Prostate gland (tissue), 2 donors: ENCODE measurements around the gene TMEM255A. TPM values are rescaled to one million over a fixed set of nuclear protein-coding genes. Genes with fewer than 3 reads are reported as not detected.

Experiments
- DNase-seq: peaks from one replicate; pipeline ENCODE4 v3.0.0-alpha.2; 2019; ENCODE audit warnings: low spot score
- H3K27ac ChIP-seq, 2 donors: fragments of 200-600 bp; sonication (generic); 2 replicates each; pipeline ENCODE4 v1.5.1; 2017 to 2019
- H3K27me3 ChIP-seq: fragments of 200-600 bp; sonication (generic); replicated peaks from 2 replicates; pipeline ENCODE4 v1.5.1; 2019; ENCODE audit not compliant: insufficient read depth
- H3K36me3 ChIP-seq, 2 donors: fragments of 200-600 bp; sonication (generic); 1 replicate in 1 of 2; 2 replicates in 1 of 2; pipeline versions ENCODE4 v1.5.1 to v1.8.1; 2017 to 2019
- H3K4me1 ChIP-seq: fragments of 200-600 bp; sonication (generic); replicated peaks from 2 replicates; pipeline ENCODE4 v1.5.1; 2019
- H3K4me3 ChIP-seq, 2 donors: fragments of 200-600 bp; sonication (generic); 2 replicates each; pipeline ENCODE4 v1.5.1; 2017 to 2019
- H3K9me3 ChIP-seq: fragments of 200-600 bp; sonication (generic); 2 replicates; pipeline ENCODE4 v1.5.1; 2017
- POLR2A ChIP-seq: fragments of 450-650 bp; IDR thresholded peaks from one replicate; pipeline ENCODE4 v1.6.1; 2016; ENCODE audit warnings: antibody characterized with exemption, mild to moderate bottlenecking
- POLR2AphosphoS5 ChIP-seq: sonication (generic); formaldehyde crosslinking; IDR thresholded peaks from one replicate; pipeline ENCODE4 v1.6.1; 2017; ENCODE audit warnings: antibody characterized with exemption
- WGBS: methylation state at CpG from one replicate; pipeline ENCODE4 v1.1.5; 2018; 5-methylcytosine and 5-hydroxymethylcytosine counted together
- intact Hi-C: fragments of 100-400 bp; cut with DNase I; formaldehyde crosslinking; loops from one replicate; pipeline ENCODE4 v1.14.2; 2022
- total RNA-seq, 2 donors: library from RNA; depleted of rRNA; stranded (reverse); fragments of >200 nt; gene quantifications; one replicate each; pipeline ENCODE4 v1.1.0, GENCODE V29; 2016
- TF ChIP-seq, protein P1 (sequence below), 4 experiments: fragments of 200-600 bp in 2 of 4; fragments of 450-650 bp in 2 of 4; sonication (generic) in 2 of 4; IDR thresholded peaks; 1 replicate in 3 of 4; 2 replicates in 1 of 4; pipeline ENCODE4 v1.5.1; 2016 to 2019; ENCODE audit warnings: antibody characterized with exemption in 4 of 4, mild to moderate bottlenecking in 2 of 4, moderate library complexity in 2 of 4

TMEM255A gene
- total RNA-seq, 2 donors from 2014 or later, result 0.18 to 0.62 TPM

DNA sequence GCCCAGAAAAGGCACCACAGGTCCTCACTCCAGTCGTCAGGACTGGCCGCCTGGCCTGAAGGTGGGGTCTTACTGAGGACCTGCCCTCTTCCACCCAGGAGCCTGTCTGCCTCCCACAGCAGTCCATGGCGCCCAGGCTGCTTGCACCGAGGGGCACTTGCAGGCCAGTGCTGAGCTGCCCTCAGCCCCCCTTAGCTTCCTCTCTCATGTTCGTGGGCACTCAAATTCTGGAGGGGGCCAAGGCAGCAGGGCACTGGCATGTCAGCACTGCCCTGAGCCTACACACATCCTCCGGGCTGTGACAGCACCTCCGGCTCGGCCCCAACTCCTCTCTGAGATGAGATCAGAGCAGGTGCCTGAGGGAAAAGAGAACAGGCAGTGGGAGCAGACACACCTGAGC lies 87.9 kb downstream of the TMEM255A start:
- no peak for DNase-seq
- Histone ChIP-seq H3K27me3 (no peaks in the 10 kb centered on the region), H3K27ac (no peak overlapping the region), H3K9me3 (no peaks in the 10 kb centered on the region), H3K36me3 (no peaks in the 10 kb centered on the region), H3K4me3 (no peak overlapping the region), H3K4me1 (no peaks in the 10 kb centered on the region)
- 80% methylated on average over 4 of the region's 8 CpGs for WGBS
- TF ChIP-seq POLR2AphosphoS5 (no peak), POLR2A (no peak)
- TF ChIP-seq, protein P1, sequence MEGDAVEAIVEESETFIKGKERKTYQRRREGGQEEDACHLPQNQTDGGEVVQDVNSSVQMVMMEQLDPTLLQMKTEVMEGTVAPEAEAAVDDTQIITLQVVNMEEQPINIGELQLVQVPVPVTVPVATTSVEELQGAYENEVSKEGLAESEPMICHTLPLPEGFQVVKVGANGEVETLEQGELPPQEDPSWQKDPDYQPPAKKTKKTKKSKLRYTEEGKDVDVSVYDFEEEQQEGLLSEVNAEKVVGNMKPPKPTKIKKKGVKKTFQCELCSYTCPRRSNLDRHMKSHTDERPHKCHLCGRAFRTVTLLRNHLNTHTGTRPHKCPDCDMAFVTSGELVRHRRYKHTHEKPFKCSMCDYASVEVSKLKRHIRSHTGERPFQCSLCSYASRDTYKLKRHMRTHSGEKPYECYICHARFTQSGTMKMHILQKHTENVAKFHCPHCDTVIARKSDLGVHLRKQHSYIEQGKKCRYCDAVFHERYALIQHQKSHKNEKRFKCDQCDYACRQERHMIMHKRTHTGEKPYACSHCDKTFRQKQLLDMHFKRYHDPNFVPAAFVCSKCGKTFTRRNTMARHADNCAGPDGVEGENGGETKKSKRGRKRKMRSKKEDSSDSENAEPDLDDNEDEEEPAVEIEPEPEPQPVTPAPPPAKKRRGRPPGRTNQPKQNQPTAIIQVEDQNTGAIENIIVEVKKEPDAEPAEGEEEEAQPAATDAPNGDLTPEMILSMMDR (IDR thresholded peaks at IDR 0.05), result no peak
- intact Hi-C loops, result no loop called here

DNA sequence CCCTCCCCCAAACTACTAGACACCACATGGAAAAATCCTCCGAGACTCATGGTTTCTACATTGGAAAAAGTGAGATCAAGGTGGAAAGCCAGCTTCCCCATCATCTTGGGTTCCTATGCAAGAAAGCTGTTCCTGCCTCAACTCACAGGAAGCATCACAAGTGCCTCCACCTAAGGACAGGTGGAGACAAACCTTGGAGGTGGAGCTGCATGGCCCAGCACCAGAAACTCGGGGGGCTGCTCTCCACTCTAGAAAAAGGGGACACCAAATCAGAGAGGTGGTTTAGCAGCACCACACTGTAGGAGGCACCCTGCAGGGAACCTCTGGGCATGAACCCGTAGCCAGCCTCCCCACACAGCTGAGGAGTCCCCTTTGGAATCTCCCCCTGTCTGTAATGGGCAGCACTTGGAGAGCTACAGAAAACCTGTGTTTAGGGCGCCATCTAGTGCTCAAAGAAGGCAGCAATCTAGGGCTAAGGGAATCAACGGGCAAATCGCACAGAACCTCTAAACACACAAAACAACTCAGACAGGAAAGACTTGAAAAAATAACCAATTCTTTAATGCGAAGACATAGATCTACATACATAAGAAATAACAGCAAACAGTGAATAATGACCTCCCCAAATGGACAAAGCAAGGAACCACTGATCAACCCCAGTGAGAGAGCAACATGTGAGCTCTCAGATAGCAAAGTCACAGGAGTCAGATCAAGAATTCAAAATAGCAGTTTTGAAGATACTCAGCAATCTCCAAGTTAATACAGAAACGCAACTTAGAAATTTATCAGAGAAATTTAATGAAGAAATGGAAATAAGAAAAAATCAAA lies 97.6 kb downstream of the TMEM255A start:
- Histone ChIP-seq H3K4me1 (no peaks in the 10 kb centered on the region), H3K27me3 (no peaks in the 10 kb centered on the region), H3K4me3 (no peak overlapping the region), H3K9me3 (no peaks in the 10 kb centered on the region), H3K27ac (no peak overlapping the region), H3K36me3 (no peaks in the 10 kb centered on the region)
- intact Hi-C loops, result loop anchor here (10.0 kb wide), 2 partner anchors 69 to 119 kb away; no protein-coding TSS in a partner anchor
- TF ChIP-seq, protein P1 (IDR thresholded peaks at IDR 0.05), result peak in 3 of 4 experiments; percentile 37 to 50 (median 41)
- TF ChIP-seq POLR2AphosphoS5 (no peak), POLR2A (no peak)
- 22% methylated on average over 6 of the region's 8 CpGs for WGBS
- DNase-seq, result peak; percentile 15

Other genes with a start within 250 kb of the TMEM255A start
- gene RHOXF2B, start 233.8 kb downstream of the TMEM255A start, total RNA-seq, result under 1 TPM in 1 of 2 donors, not detected in 1; 0.97 TPM
- 10 to 100 TPM in 1 of 2 donors, not detected in 1; 27.5 TPM for gene RHOXF1, start 195.5 kb downstream of the TMEM255A start, total RNA-seq
- gene RHOXF2, start 152.8 kb downstream of the TMEM255A start, total RNA-seq, result 1 to 10 TPM in 1 of 2 donors, not detected in 1; 10.0 TPM
- gene ZBTB33, start 60.6 kb downstream of the TMEM255A start, total RNA-seq, result 10 to 100 TPM; 20.5 to 21.3 TPM
- gene ATP1B4, start 50.6 kb upstream of the TMEM255A start, total RNA-seq, result under 1 TPM in 1 of 2 donors, not detected in 1; 0.50 TPM
- 100 to 1,000 TPM; 156 to 269 TPM for gene LAMP2, start 157.8 kb upstream of the TMEM255A start, total RNA-seq
- 10 to 100 TPM; 30.5 to 92.3 TPM for gene CUL4B, start 249.5 kb upstream of the TMEM255A start, total RNA-seq